Fibroblast of skin of left biceps (primary cell): ENCODE data around the gene PPP1R37.

ENCODE experiments used
- DNase-seq, 2 experiments: peaks; one replicate each; pipeline ENCODE4 v3.0.0-alpha.2; 2013; ENCODE audit warnings: low read depth in 2 of 2

Gene PPP1R37

DNA sequence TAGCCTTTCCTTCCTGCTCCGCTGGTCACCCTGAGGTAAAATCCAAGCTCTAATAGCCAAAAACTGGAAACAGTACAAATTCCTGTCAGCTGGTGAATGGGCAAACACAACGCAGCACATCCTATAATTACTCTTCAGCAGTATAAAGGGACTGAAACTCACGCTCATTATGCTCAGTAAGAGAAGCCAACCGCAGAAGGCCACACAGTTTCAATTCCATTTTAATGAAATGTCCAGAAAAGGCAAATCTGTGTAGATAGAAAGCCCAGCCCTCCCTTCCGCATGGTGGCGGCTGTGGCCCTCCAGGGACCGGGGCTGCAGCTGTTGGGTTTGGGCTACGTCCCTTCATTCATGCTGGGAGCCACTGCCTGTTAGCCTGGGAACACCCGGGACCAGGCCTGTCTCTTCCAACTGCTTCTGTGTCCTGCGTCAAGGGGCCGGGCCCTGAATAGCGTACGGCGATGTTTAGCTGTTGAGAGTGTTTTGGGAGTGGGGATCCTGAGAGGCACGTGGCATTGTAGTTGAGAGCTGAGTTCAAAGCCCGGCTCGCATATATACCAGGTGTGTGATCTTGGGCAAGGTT is 44.3 kb downstream of the PPP1R37 start:
- no peak for DNase-seq

DNA sequence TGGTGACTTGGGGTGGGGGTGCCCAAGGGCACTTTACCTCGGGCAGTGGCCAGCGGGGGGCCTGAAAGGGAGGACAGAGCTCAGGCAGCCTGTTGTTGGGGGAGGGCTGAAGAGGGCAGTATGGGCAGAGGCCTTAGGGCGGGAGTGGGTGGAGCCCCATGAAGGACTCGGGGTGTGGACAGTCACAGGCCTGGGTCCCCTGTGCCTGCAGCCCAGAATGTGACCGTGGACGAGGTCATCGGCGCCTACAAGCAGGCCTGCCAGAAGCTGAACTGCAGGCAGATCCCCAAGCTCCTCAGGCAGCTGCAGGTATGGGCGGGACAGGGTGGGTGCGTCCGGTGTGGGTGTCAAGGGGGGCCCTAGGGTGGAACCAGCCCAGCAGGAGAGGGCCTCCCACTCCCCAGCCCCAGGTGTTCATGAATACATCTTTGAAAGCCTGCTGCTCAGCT is 45.3 kb downstream of the PPP1R37 start:
- DNase-seq: no peak

DNA sequence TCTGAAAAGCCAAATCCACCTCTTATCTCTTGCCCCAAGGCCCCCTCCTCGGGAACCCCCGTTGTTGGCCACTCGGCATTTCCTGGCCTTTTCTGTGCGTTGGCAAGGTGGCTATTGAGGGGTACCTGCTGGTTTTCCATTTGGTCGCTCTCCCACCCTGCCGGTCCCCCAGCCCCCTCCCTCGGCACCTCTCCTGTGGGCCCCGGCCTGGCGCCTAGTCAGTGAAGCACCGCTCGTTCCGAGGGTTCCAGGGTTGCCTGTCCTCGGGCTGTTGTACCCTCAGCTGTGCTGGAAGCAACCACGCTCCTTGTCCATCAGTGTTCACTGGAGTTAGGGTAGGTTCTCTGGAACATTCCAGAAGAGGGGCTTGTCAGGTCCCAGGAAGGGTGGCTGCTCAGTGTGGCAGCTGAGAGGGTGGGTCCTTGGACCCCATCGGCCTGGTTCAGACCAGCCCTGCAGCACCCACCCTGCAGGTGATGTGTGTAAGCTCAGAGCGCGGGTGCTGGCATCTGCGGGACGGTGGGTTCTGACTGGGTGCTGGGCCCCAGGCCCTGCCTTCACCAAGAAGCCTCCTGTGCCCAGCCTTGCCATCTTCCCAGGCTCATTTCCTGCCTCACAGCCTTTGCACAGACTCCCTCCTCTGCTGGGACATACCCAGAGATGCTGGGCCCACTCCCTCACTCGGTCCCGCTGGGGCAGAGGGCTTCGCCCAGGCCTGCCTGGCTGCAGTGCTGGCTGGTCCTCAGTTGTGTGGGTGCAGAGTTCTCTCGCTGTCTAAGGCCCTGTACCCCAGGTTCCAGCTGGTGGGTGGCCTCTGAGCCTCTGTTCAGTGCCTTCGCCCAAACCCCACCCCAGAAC is 46.5 kb downstream of the PPP1R37 start:
- DNase-seq: no peak

DNA sequence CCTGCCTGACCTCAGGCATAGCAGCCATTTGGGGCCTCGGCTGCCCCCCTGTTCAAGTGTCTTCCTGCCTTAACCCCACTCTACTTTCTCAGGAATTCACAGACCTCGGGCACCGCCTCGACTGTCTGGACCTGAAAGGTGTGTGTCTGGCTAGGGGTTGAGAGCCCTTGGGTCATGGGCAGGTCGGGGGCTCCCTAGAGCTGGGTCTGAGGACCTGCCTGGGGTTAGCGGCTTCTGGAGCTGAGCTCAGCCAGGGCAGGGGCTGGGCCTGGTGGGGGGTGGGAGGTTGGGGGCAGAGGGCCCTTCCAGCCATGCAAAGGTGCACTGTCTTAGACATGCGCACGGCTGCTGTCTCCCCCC is 47.1 kb downstream of the PPP1R37 start:
- no peak for DNase-seq

DNA sequence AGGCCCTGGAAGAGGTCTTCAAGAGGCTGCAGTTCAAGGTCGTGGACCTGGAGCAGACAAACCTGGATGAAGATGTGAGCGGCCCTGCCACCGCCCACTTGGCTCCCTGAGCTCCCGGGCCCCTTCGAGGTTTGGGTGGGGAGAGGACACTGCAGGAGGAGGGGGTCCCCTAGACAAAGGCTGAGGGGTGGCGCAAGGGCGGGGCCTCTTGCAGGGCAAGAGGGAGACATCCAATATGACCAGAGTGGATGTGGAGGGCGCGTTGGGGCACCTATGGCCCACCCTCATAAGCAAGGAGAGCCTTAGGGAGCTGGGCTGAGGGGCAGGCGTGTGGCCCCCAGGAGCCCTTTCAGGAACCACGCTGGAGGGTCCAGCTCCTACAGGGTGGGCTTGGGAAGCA is 47.6 kb downstream of the PPP1R37 start:
- DNase-seq: no peak

DNA sequence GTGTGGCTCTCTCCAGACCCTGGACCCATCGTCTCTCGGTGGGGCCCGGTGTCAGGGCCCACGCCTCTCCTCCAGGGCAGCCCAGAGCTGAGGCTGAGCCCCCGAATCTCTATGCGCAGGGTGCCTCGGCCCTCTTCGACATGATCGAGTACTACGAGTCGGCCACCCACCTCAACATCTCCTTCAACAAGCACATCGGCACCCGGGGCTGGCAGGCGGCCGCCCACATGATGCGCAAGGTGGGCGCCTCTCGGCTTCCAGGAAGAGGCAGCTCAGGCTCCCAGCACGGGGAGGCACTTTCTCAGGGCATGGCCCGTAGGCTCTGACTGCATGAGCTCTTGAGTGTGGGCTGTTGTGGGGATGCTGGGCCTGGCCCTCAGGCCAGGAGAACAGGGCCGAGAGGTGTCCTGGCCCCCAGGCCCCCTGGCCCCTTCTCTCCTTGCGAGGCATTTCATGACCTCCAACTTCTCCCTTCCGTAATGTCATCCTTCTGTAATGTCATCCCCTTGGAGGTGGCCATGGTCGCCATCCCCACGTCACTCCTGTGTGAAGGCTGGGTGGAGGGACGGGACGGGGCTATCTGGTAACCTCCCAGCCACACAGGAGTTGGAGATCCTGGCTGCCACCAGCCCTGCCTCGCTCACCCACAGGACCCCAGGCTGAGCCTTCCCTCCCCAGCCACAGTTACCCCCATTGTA is 48.4 kb downstream of the PPP1R37 start:
- DNase-seq: no peak

DNA sequence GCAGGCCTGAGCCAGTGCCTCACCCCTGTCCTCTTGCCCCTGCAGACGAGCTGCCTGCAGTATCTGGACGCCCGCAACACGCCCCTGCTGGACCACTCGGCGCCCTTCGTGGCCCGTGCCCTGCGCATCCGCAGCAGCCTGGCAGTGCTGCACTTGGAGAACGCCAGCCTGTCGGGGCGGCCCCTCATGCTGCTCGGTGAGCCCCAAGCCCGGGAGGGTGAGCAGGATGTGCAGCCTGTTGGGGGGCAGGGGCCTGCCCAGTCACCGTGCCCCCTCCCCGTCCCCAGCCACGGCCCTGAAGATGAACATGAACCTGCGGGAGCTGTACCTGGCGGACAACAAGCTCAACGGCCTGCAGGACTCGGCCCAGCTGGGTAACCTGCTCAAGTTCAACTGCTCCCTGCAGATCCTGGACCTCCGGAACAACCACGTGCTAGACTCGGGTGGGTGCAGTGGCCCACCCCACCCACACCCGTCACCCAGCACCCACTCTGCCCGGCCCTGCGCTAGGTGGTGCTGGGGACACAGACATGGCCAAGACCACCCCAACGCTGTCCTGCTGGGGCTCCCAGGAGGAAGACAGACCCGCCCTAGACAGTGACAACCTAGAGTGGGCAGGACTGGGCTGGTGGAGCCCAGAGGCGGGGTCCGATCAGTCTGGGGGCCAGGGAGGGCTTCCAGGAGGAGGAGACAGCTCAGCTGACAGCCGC is 49.2 kb downstream of the PPP1R37 start:
- no peak for DNase-seq

DNA sequence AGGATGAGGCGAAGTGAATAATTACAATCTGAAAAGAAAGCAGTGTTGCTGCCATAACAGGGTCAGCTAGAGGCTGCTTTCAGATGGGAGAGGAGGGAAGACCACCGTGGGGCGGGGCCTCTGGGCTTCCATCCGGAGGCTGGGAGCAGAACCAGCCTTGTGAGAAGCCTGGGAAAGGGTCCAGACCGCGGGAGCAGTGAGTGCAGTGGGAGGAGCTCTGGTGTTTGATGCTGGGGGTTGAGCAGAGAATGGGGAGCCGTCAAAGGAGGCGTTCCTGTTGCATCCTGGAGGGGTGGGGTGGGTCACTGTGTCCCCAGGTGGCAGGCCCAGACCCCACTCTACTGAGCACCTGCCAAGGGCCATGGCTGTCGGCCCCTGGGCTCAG is 49.7 kb downstream of the PPP1R37 start:
- no peak for DNase-seq

DNA sequence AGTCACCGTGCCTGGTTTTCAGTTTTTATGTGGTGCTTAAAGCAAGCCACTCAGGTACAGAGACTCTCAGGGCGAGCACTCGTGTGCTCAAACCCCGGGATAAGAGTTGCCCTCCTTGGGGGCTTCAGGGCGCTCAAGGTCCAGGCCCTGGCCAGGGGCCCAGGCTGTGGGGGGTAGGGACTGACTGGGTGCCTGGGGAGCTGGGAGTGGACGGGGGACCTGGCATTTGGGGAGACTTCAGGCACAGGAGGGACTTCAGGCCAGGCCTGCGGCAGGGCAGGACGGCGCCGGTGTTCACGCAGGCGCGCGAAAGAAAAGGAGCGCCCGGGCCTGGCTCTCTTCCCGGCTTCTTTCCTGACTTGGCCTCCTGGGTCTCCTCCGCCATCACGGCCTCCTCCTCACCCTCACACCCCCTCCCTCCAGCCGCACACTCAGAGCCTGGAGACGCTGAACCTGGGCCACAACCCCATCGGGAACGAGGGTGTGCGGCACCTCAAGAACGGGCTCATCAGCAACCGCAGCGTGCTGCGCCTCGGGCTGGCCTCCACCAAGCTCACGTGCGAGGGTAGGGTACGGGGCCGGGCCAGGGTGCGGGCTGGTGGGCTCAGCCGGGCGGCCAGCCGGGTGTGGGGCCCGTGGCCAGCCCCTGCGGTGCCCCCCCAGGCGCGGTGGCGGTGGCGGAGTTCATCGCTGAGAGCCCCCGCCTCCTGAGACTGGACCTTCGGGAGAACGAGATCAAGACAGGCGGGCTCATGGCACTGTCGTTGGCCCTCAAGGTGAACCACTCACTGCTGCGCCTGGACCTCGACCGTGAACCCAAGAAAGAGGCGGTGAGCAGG is 51.7 kb downstream of the PPP1R37 start:
- no peak for DNase-seq

DNA sequence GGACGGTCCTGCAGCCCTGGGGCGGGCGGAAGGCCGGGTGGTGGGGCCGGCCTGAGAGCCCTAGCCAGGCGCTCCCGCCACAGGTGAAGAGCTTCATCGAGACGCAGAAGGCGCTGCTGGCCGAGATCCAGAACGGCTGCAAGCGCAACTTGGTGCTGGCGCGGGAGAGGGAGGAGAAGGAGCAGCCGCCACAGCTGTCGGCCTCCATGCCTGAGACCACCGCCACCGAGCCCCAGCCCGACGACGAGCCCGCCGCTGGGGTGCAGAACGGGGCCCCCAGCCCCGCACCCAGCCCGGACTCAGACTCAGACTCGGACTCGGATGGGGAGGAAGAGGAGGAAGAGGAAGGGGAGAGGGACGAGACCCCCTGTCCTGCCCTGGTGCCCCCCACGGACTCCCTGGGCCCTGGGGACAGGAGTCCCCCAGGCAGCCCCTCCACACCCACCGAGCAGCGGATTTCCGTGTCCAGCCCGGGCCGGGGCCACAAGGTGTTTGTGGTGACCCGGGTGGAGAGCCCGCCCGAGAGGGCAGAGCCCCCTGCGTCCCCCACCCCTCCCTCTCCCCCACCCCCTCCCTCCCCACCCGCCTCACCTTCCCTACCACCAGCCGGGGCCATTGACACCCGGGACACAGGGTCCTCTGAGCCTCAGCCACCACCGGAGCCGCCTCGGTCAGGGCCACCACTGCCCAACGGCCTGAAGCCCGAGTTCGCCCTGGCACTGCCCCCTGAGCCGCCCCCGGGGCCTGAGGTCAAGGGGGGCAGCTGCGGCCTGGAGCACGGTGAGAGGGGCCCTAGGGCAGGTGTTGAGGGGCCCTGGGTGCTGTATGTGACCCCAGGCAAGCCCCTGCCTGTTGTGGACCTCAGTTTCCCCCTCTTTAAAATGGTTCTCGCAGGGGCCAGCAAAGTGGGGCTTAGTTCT is 52.6 kb downstream of the PPP1R37 start:
- no peak for DNase-seq

DNA sequence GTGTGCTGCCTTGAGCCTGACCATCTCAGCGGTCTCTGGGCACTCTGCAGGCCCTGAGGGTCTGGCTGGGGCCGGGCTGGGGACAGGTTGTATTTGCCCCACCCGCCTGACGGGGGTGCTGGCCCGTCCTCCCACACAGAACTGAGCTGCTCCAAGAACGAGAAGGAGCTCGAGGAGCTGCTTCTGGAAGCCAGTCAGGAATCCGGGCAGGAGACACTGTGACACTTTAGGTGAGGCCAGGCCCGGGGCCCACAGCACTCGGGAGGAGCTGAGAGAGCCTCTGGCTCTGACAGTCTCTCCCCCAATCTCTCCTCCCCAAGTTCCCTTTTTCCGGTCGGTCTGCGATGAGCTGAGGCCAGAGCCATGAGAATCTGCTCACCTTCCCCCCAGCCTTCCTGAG is 53.3 kb downstream of the PPP1R37 start:
- DNase-seq: no peak

DNA sequence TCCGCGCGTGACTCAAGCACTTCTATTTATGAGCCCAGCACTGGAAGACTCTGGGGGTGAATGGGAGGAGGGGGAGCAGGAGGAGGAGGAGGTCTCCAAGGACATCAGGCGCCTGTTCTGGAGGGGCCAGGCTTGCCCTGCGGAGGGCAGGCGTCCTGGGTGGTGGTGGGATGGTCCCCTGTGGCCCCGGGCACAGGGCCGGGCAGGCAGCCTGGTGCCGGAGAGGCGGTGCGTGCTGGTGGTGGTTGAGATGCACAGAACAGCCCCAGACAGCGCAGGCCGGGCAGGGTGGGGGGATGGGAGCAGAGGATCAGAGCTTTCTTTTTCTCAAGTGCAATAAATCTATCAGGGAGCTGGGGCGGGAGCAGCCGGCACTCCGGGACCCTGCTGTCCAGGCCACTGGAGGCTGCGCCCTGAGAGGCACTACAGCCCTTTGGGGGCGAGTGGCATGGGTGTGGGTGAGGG is 53.8 kb downstream of the PPP1R37 start:
- DNase-seq: no peak

DNA sequence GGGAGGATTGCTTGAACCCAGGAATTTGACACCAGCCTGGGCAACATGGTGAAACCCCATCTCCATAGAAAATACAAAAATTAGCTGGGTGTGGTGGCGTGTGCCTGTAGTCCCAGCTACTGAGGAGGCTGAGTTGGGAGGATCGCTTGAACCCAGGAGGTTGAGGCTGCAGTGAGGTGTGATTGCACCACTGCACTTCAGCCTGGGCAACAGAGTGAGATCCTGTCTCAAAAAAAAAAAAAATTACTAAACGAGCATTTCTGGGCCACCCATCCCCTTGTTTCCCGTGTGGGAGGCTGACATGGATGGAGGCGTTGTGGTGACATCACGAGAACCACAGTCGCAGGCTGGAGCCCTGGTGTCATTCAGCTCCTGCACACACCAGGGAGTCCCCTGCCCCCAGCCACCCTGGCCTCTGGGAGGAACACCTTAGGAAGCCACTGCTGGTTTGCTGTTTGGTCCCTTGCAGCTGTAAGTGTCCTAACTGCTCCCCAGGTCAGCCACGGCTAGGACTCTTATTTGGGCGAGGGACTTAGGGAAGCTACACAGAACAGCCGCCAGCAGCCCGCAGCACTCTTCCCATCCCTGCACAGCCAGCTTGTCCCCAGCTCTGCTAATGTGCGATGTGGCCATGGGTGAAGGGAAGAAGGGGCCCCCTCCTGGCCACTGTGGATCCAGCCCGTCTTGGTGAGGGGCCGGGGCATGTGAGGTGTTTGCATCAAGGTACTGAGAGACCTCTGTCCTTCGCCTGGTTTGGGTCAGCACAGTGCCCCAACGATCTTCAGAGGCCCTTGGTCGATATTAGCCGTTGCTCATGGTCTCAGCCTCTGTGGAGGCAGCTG is 55.1 kb downstream of the PPP1R37 start:
- no peak for DNase-seq

DNA sequence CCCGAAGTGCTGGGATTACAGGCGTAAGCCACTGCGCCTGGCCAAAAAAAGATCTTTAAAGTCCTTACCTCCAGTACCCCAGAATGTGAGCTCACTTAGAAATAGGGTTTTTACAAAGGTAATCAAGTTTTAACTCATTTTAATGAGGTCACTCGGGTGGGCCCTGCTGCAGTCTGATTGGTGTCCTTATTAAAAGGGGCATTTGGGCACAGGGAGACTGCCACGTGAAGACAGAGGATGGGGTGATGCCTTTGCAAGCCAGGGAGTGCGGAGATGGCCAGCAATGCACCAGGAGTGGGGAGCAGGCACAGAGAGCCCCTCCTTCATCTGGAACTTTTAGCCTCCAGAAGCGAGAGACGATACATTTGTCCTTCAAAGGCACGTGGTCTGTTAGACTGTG is 56.1 kb downstream of the PPP1R37 start:
- DNase-seq: no peak

DNA sequence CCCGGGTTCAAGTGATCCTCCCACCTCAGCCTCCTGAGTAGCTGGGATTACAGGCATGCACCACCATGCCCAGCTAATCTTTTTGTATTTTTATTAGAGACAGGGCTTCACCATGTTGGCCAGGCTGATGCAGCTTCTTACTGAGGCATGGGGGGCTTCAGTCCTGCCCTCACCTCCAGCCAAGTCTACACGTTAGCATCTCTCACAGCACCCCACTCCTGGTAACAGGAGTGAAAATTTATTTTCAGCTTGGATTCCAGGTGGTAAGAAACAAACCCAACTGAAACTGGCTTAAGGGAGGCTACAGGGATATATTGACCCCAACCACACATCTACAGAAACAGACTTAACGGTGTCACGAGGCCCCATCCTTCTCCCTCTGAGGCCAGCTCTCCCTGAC is 57.2 kb downstream of the PPP1R37 start:
- no peak for DNase-seq

DNA sequence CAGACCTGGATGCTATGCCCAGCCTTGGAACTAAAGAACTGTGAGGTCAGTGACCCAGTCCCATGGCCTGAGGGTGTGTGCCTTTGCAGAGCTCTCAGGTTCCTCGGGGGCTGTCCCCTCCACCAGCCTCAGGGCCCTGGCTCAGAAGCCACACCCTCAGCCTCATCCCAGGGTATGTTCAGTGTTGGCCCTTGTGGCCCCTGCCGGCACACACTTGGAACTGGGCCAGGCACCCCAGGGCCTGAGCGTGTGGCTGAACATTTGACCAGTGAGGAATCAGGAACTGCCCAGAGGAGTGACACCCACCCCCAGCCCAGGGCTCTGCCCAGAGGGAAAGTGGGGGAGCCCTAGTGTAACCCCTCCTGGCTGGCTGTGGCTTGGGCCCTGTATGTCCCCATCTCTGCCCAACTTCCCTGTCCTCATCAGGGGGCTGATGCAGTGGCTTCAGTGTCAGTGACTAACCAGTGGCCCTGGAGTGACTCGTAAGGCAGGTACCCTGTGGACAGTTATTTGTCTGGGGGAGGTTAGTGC is 57.8 kb downstream of the PPP1R37 start:
- DNase-seq: no peak

DNA sequence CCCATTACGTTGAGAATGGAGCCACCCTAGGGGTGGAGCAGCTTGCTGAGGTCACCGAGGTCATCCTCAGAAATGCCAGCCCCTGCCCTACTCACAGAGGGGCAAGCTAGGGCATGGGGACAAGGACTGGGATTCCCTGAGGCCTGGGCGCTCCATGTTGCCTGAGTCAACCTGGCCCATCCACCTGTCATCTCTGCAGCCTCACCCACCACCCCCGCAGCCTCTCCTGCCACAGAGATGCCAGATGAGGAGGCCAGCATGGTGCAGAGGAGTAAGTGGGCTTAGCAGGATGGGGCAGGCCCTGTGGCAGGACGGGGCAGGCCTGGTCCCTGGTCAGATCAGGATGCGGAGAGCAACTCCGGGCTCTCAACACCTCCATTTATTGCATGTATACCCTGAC is 58.3 kb downstream of the PPP1R37 start:
- no peak for DNase-seq

DNA sequence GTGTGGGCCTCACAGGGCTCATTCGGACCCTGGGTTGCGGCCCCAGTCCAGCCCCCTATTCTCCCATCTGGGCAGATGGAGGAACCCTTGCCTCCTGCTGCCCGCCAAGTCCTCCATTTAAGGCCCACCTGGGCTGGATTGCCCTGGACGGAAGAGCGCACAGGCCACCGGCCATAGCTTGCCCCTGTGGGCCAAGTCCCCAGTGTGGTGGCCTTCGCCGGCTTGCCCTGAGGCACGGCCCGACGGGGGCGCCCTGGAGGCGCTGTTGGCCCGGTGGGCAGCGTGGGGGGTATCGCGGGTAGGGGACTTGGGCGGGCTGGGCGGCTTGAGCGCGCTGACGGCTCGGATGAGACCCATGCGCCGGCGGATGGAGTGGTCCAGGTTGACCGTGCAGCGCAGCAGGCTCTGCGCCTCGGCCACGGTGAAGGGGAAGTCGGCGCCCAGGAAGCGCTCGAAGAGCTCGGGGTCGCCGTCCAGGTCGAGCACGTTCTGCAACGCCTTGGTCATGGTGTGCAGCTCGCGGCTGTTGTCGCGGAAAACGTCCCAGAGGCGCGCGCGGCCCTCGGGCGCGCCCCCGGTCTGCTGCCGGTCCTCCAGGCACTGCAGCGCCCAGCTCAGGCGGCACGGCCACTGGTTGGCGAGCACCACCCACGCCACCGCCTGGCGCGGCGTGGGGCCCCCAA is 59.0 kb downstream of the PPP1R37 start:
- DNase-seq: no peak
